Liver (tissue), 3 donors: ENCODE measurements around the gene TRAFD1.

ENCODE experiments used
- CTCF ChIP-seq: fragments of 150-350 bp; IDR thresholded peaks from 2 replicates; pipeline ENCODE4 v1.5.1; 2017; ENCODE audit warnings: improper control_type of control experiment, low read depth, low read length; ENCODE audit not compliant: missing input control
- EGR1 ChIP-seq, 2 donors: IDR thresholded peaks; 2 replicates each; pipeline ENCODE4 v1.6.1; 2016 to 2018; ENCODE audit warnings: antibody characterized with exemption in 2 of 2, low read depth in 2 of 2
- donor health status: healthy.
- donor health status: healthy.

GRCh38 chr12:112134731-112135130 is 9.4 kb downstream of the TRAFD1 start:
- TF ChIP-seq EGR1 (IDR thresholded peaks at IDR 0.05; ENCODE audit: low read depth in 2 of 2) (no peak), CTCF (no peak)
